Panc1 (cell line): ENCODE data around the gene SCN2A. TPM values are rescaled to one million over a fixed set of nuclear protein-coding genes. Genes with fewer than 3 reads are reported as not detected.

ENCODE experiments used
- ATAC-seq: fragments of 200-7000 bp; cut with Tn5 transposase; 2 replicates; pipeline ENCODE4 v1.9.1; 2020; ENCODE audit warnings: mild to moderate bottlenecking, moderate library complexity
- Bru-seq: library from RNA; stranded (reverse); fragments of 400-500 nt; gene quantifications from one replicate; lab custom pipeline; 2021; lab: Mats Ljungman, UMichigan
- BruChase-seq, 2 experiments: library from RNA; stranded (reverse); fragments of 400-500 nt; gene quantifications; one replicate each; lab custom pipeline; 2021; lab: Mats Ljungman, UMichigan
- BruUV-seq: library from RNA; stranded (reverse); fragments of 400-500 nt; replicated peaks from 2 replicates; lab custom pipeline; 2021; lab: Mats Ljungman, UMichigan
- CTCF ChIA-PET: fragments of 300-600 bp; sonication (Branson Sonifier 250); formaldehyde crosslinking; loops from one replicate; lab custom pipeline; 2022; ENCODE audit warnings: antibody characterized with exemption; lab: Charles Lee
- POLR2A ChIA-PET: fragments of 300-600 bp; sonication (Branson Sonifier 250); formaldehyde crosslinking; loops from one replicate; lab custom pipeline; 2022; ENCODE audit warnings: antibody characterized with exemption; lab: Charles Lee
- DNase-seq: peaks from one replicate; pipeline ENCODE4 v3.0.0-alpha.2; 2010; ENCODE audit warnings: low read depth, low spot score
- H3K27ac ChIP-seq: 2 replicates; pipeline ENCODE4 v1.5.1; 2011; ENCODE audit warnings: mild to moderate bottlenecking, low read length, inconsistent platforms
- H3K27me3 ChIP-seq: fragments of 200-500 bp; sonication (Bioruptor generic); 2 replicates; pipeline ENCODE4 v1.6.0; 2014; ENCODE audit warnings: low read length, inconsistent platforms; ENCODE audit not compliant: control insufficient read depth, insufficient read depth
- H3K36me3 ChIP-seq: fragments of 200-500 bp; sonication (Bioruptor generic); 2 replicates; pipeline ENCODE4 v1.5.1; 2014; ENCODE audit warnings: inconsistent platforms, mild to moderate bottlenecking, low read length, moderate library complexity; ENCODE audit not compliant: control insufficient read depth, insufficient read depth
- H3K4me1 ChIP-seq: 2 replicates; pipeline ENCODE4 v1.5.1; 2011; ENCODE audit warnings: inconsistent platforms, mild to moderate bottlenecking, low read length, moderate library complexity; ENCODE audit not compliant: control insufficient read depth, insufficient read depth
- H3K4me3 ChIP-seq, 2 experiments: 2 replicates each; pipeline ENCODE4 v1.5.1; 2011 to 2012; ENCODE audit warnings: low read depth in 2 of 2, low read length in 2 of 2, mild to moderate bottlenecking in 2 of 2, inconsistent platforms in 1 of 2, moderate library complexity in 1 of 2
- H3K9me3 ChIP-seq: fragments of 200-500 bp; sonication (Bioruptor generic); 2 replicates; pipeline ENCODE4 v1.5.1; 2014; ENCODE audit warnings: low read depth, mild to moderate bottlenecking, inconsistent platforms, low read length, moderate library complexity; ENCODE audit not compliant: control insufficient read depth, insufficient read depth
- CTCF ChIP-seq: fragments of 450-650 bp; IDR thresholded peaks from 2 replicates; pipeline ENCODE4 v1.5.1; 2017; ENCODE audit warnings: mild to moderate bottlenecking
- POLR2AphosphoS5 ChIP-seq: IDR thresholded peaks from 2 replicates; pipeline ENCODE4 v1.6.1; 2012; ENCODE audit warnings: mild to moderate bottlenecking, low read depth, low read length, moderate library complexity
- SIN3A ChIP-seq: IDR thresholded peaks from 2 replicates; pipeline ENCODE4 v1.6.1; 2012; ENCODE audit warnings: low read depth, mild to moderate bottlenecking, low read length, moderate library complexity, borderline replicate concordance; ENCODE audit not compliant: insufficient read depth
- TCF7L2 ChIP-seq: IDR thresholded peaks from 2 replicates; pipeline ENCODE4 v1.6.1; 2011; ENCODE audit warnings: mild to moderate bottlenecking, low read depth, low read length, inconsistent platforms
- in situ Hi-C: cut with HindIII; loops from 2 replicates; pipeline ENCODE4 v1.10.0; 2016; ENCODE audit warnings: low sequenced_read_pairs, low pct_unique_long_range_greater_than_20kb
- intact Hi-C: fragments of 100-400 bp; cut with micrococcal nuclease; formaldehyde crosslinking; loops from one replicate; pipeline ENCODE4 v1.10.0; 2022; ENCODE audit not compliant: unreplicated experiment
- long read RNA-seq: library from polyadenylated mRNA; unstranded; transcript quantifications from one replicate; pipeline ENCODE4 v2.0.0, GENCODE V29; 2021; ENCODE audit not compliant: unreplicated experiment
- polyA plus RNA-seq: library from polyadenylated mRNA; unstranded; fragments of >200 nt; gene quantifications from one replicate; pipeline ENCODE4 v1.2.1, GENCODE V29; 2012; ENCODE audit warnings: missing spikeins; ENCODE audit not compliant: insufficient read length
- total RNA-seq: library from RNA; stranded (reverse); gene quantifications from one replicate; pipeline ENCODE4 v1.2.1, GENCODE V29; 2021; ENCODE audit not compliant: unreplicated experiment
- TF ChIP-seq, protein P1 (sequence below), 2 experiments: IDR thresholded peaks; 2 replicates each; pipeline ENCODE4 v1.6.1; 2011 to 2012; ENCODE audit warnings: low read depth in 2 of 2, control low read depth in 1 of 2, low read length in 1 of 2, mild to moderate bottlenecking in 1 of 2, moderate library complexity in 1 of 2; ENCODE audit not compliant: insufficient read depth in 1 of 2

SCN2A gene
- not detected for total RNA-seq
- polyA plus RNA-seq = not detected
- Bru-seq, nascent RNA = percentile 0 among the genes with signal in this experiment
- not detected for BruChase-seq, experiment 1, labeled RNA remaining after a 2-hour chase
- BruChase-seq, experiment 2, labeled RNA remaining after a 6-hour chase = percentile 0 among the genes with signal in this experiment
- long read RNA-seq = 0 reads

DNA sequence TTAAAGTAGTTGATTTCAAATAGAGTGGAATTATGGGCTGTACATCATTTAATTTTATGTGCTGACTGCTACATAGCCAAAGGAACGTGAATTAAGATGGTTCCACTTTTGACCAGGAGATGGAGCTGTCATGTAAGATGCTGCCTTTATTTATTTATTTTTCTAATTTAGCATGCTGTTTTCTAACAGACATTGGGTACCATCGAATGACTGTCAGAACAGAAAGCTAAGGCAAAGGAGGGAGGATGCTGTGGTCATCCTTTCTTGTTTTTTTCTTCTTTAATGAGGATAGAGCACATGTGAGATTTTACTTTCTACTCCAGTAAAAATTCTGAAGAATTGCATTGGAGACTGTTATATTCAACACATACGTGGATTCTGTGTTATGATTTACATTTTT is at the start of gene SCN2A:
TSS of gene SCN2A (plus strand) at position 185 of the 400 bp plus-strand sequence. CDS start 56,410 bp downstream, outside the sequence.
- Histone ChIP-seq H3K4me3 (no peak within 1 kb of the TSS), H3K27me3 (no peaks in the 10 kb centered on the region), H3K9me3 (no peaks in the 10 kb centered on the region), H3K4me1 (no peaks in the 10 kb centered on the region), H3K36me3 (no peaks in the 10 kb centered on the region), H3K27ac (no peak within 1 kb of the TSS)
- TF ChIP-seq TCF7L2 (no peak), CTCF (peak; percentile 72; the same call in 1 of the 2 replicates)
- in situ Hi-C loops (no loop called here), intact Hi-C loops (loop anchor here (2.0 to 10.0 kb wide), 2 partner anchors 54 to 636 kb away; no protein-coding TSS in a partner anchor)
- BruUV-seq = no TSS peak
- POLR2A ChIA-PET = no interaction called here
- CTCF ChIA-PET = interaction anchor here (0.6 kb wide), 1 partner anchor 11 kb away, joined by 4 read pairs; no protein-coding TSS in a partner anchor
- ATAC-seq (no peak), DNase-seq (peak; percentile 35)

- no peaks in the 10 kb centered on the region for H3K4me1 ChIP-seq
- ChIA-PET POLR2A (no interaction called here), CTCF (interaction anchor here (0.5 kb wide), 1 partner anchor 12 kb away, joined by 4 read pairs; the partner anchor contains the start of gene SCN3A)
- H3K27me3 ChIP-seq = no peaks in the 10 kb centered on the region
- H3K27ac ChIP-seq = no peak overlapping the region
- no peak overlapping the region for H3K4me3 ChIP-seq
- DNase-seq (no peak), ATAC-seq (no peak)
- intact Hi-C loops = no loop called here
- no peaks in the 10 kb centered on the region for H3K36me3 ChIP-seq
- no TSS peak for BruUV-seq
- H3K9me3 ChIP-seq = no peaks in the 10 kb centered on the region
- in situ Hi-C loops = no loop called here
- TF ChIP-seq POLR2AphosphoS5 (no peak), SIN3A (no peak), CTCF (no peak), TCF7L2 (no peak)
- TF ChIP-seq, protein P1, sequence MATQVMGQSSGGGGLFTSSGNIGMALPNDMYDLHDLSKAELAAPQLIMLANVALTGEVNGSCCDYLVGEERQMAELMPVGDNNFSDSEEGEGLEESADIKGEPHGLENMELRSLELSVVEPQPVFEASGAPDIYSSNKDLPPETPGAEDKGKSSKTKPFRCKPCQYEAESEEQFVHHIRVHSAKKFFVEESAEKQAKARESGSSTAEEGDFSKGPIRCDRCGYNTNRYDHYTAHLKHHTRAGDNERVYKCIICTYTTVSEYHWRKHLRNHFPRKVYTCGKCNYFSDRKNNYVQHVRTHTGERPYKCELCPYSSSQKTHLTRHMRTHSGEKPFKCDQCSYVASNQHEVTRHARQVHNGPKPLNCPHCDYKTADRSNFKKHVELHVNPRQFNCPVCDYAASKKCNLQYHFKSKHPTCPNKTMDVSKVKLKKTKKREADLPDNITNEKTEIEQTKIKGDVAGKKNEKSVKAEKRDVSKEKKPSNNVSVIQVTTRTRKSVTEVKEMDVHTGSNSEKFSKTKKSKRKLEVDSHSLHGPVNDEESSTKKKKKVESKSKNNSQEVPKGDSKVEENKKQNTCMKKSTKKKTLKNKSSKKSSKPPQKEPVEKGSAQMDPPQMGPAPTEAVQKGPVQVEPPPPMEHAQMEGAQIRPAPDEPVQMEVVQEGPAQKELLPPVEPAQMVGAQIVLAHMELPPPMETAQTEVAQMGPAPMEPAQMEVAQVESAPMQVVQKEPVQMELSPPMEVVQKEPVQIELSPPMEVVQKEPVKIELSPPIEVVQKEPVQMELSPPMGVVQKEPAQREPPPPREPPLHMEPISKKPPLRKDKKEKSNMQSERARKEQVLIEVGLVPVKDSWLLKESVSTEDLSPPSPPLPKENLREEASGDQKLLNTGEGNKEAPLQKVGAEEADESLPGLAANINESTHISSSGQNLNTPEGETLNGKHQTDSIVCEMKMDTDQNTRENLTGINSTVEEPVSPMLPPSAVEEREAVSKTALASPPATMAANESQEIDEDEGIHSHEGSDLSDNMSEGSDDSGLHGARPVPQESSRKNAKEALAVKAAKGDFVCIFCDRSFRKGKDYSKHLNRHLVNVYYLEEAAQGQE (IDR thresholded peaks at IDR 0.05; ENCODE audit: insufficient read depth in 1 of 2, low read depth in 2 of 2, low read length in 1 of 2) = no peak
These were observed 48.0 kb upstream of the SCN2A start for GRCh38 chr2:165191096-165191728.
